PC-3 (cell line): ENCODE results near the gene LMAN2. TPM values are rescaled to one million over a fixed set of nuclear protein-coding genes. Genes with fewer than 3 reads are reported as not detected.

Experiments
- ATAC-seq: fragments of 200-7000 bp; cut with Tn5 transposase; 2 replicates; pipeline ENCODE4 v1.9.1; 2020; ENCODE audit warnings: mild to moderate bottlenecking, moderate library complexity
- Bru-seq: library from RNA; stranded (reverse); fragments of 400-500 nt; gene quantifications from one replicate; lab custom pipeline; 2021; lab: Mats Ljungman, UMichigan
- BruChase-seq, 2 experiments: library from RNA; stranded (reverse); fragments of 400-500 nt; gene quantifications; one replicate each; lab custom pipeline; 2021; lab: Mats Ljungman, UMichigan
- BruUV-seq: library from RNA; stranded (reverse); fragments of 400-500 nt; replicated peaks from 2 replicates; lab custom pipeline; 2021; lab: Mats Ljungman, UMichigan
- CTCF ChIA-PET: fragments of 300-600 bp; sonication (Branson Sonifier 250); formaldehyde crosslinking; loops from one replicate; lab custom pipeline; 2022; ENCODE audit warnings: antibody characterized with exemption; lab: Charles Lee
- POLR2A ChIA-PET: fragments of 300-600 bp; sonication (Branson Sonifier 250); formaldehyde crosslinking; loops from one replicate; lab custom pipeline; 2022; ENCODE audit warnings: antibody characterized with exemption; ENCODE audit not compliant: unreplicated experiment; lab: Charles Lee
- DNase-seq: peaks from one replicate; pipeline ENCODE4 v3.0.0-alpha.2; 2015
- H2AFZ ChIP-seq: fragments of 300-600 bp; sonication (generic); 2 replicates; pipeline ENCODE4 v1.6.0; 2016; ENCODE audit warnings: antibody characterized with exemption, low read length
- H3F3A ChIP-seq: fragments of 300-600 bp; sonication (generic); one replicate; pipeline ENCODE4 v1.6.0; 2017; ENCODE audit warnings: antibody characterized with exemption, low read length, control low read depth, mild to moderate bottlenecking; ENCODE audit not compliant: unreplicated experiment
- H3K27ac ChIP-seq: fragments of 300-600 bp; sonication (generic); 2 replicates; pipeline ENCODE4 v1.5.1; 2016; ENCODE audit warnings: mild to moderate bottlenecking, low read length
- H3K27me3 ChIP-seq: fragments of 300-600 bp; sonication (generic); 2 replicates; pipeline ENCODE4 v1.6.1; 2016; ENCODE audit warnings: low read length, mixed read lengths
- H3K36me3 ChIP-seq: fragments of 300-600 bp; sonication (generic); 2 replicates; pipeline ENCODE4 v1.6.1; 2016; ENCODE audit warnings: low read depth, mixed run types, low read length, mixed read lengths
- H3K4me1 ChIP-seq: fragments of 300-600 bp; sonication (generic); 2 replicates; pipeline ENCODE4 v1.5.1; 2016; ENCODE audit warnings: low read length; ENCODE audit not compliant: insufficient read depth
- H3K4me2 ChIP-seq: fragments of 300-600 bp; sonication (generic); 2 replicates; pipeline ENCODE4 v1.6.0; 2016; ENCODE audit warnings: low read length
- H3K4me3 ChIP-seq: fragments of 300-600 bp; sonication (generic); 2 replicates; pipeline ENCODE4 v1.5.1; 2016; ENCODE audit warnings: mild to moderate bottlenecking, low read length, mixed read lengths
- H3K79me2 ChIP-seq: fragments of 300-600 bp; sonication (generic); 2 replicates; pipeline ENCODE4 v1.6.1; 2017; ENCODE audit warnings: low read length, mixed read lengths
- H3K9ac ChIP-seq: fragments of 300-600 bp; sonication (generic); 2 replicates; pipeline ENCODE4 v1.6.0; 2016; ENCODE audit warnings: mild to moderate bottlenecking, low read length
- H3K9me2 ChIP-seq: fragments of 300-600 bp; sonication (generic); replicated peaks from 2 replicates; pipeline ENCODE4 v1.6.1; 2016; ENCODE audit warnings: mixed run types, low read length, mixed read lengths
- H3K9me3 ChIP-seq: fragments of 300-600 bp; sonication (generic); 2 replicates; pipeline ENCODE4 v1.6.1; 2016; ENCODE audit warnings: low read length, mixed read lengths
- H4K20me1 ChIP-seq: fragments of 300-600 bp; sonication (generic); 2 replicates; pipeline ENCODE4 v1.6.1; 2016; ENCODE audit warnings: low read length, mixed read lengths
- EZH2 ChIP-seq: fragments of 300-600 bp; sonication (generic); IDR thresholded peaks from one replicate; pipeline ENCODE4 v1.6.1; 2017; ENCODE audit warnings: antibody characterized with exemption, mild to moderate bottlenecking, low read length; ENCODE audit not compliant: unreplicated experiment
- EZH2phosphoT487 ChIP-seq: fragments of 300-600 bp; sonication (generic); IDR thresholded peaks from 2 replicates; pipeline ENCODE4 v1.6.1; 2018; ENCODE audit warnings: mild to moderate bottlenecking, antibody characterized with exemption, low read length, borderline replicate concordance
- intact Hi-C: fragments of 100-400 bp; cut with micrococcal nuclease; formaldehyde crosslinking; loops from 2 replicates; pipeline ENCODE4 v1.9.0; 2023
- long read RNA-seq: library from polyadenylated mRNA; unstranded; transcript quantifications from one replicate; pipeline ENCODE4 v2.0.0, GENCODE V29; 2021; ENCODE audit not compliant: unreplicated experiment
- total RNA-seq: library from RNA; depleted of rRNA; stranded (reverse); fragments of >200 nt; gene quantifications from 2 replicates; pipeline ENCODE4 v1.2.3, GENCODE V29; 2014; rRNA removed
- TF ChIP-seq, protein P1 (sequence below): fragments of 300-600 bp; sonication (generic); conservative IDR thresholded peaks from 2 replicates; pipeline ENCODE4 v1.5.1; 2017; ENCODE audit warnings: antibody characterized with exemption, low read depth, mild to moderate bottlenecking, low read length

Gene LMAN2, protein sequence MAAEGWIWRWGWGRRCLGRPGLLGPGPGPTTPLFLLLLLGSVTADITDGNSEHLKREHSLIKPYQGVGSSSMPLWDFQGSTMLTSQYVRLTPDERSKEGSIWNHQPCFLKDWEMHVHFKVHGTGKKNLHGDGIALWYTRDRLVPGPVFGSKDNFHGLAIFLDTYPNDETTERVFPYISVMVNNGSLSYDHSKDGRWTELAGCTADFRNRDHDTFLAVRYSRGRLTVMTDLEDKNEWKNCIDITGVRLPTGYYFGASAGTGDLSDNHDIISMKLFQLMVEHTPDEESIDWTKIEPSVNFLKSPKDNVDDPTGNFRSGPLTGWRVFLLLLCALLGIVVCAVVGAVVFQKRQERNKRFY
- total RNA-seq, result 310 and 369 TPM in 2 replicates
- percentile 89 among the genes with signal in this experiment for Bru-seq, nascent RNA
- percentile 89 among the genes with signal in this experiment for BruChase-seq, experiment 1, labeled RNA remaining after a 6-hour chase
- BruChase-seq, experiment 2, labeled RNA remaining after a 2-hour chase, result percentile 85 among the genes with signal in this experiment
- long read RNA-seq, transcript LMAN2-208 (8 exons, 1,149 nt), result minor isoform, 6 of 901 reads
- long read RNA-seq, transcript LMAN2-201 (8 exons, 1,800 nt), result major isoform, 803 of 901 reads
- long read RNA-seq, partial matches to known transcripts, result 37 of 901 reads
- long read RNA-seq, other reads (novel, unspliced or antisense), result 51 of 901 reads

DNA sequence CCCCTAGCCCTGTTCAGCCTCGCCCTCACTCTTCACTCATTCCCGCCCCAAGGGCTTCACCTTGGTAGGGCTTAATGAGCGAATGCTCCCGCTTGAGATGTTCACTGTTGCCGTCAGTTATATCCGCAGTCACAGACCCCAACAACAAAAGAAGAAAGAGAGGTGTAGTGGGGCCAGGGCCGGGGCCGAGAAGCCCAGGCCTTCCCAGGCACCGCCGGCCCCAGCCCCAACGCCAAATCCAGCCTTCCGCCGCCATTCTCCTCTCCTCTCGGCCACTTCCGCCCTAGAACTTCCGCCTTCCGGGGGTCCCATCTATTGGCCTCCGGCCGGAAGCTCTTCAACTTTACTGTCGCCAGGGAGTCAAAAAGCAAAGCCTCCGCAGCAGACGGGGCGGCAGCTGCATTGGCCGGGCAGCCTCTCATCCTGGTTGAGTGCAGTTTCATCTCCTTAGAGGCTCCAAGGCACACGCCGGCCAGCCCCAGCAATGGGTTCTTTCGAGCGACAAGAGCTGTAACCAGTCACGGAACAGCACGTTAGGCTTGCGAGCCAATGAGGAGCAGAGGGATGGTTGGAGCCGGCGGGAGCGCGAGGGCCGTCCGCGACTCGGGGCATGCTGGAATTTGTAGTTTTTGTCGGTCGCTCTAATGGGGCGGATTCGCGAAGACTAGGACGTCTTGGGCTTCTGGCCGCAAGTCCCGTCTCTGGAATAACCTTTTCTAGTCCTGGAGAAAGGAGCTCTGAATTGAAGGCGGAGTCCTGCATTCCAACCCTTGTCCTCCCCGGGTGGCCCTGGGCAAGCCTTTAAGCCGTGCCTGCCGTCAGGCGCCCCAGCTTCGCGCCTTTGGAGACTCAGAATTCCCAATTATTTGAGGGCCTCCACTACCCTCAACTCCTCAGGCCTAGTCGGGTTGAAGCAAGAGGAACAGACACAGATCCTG, at the start of gene LMAN2:
TSS of gene LMAN2 (minus strand) at position 277 of the 938 bp plus-strand sequence. CDS start at position 256, 21 bp downstream.
- H2AFZ ChIP-seq, result peak within 1 kb of the TSS; percentile 97
- H3K9ac ChIP-seq, result peak within 1 kb of the TSS; percentile 95
- TF ChIP-seq, protein P1, sequence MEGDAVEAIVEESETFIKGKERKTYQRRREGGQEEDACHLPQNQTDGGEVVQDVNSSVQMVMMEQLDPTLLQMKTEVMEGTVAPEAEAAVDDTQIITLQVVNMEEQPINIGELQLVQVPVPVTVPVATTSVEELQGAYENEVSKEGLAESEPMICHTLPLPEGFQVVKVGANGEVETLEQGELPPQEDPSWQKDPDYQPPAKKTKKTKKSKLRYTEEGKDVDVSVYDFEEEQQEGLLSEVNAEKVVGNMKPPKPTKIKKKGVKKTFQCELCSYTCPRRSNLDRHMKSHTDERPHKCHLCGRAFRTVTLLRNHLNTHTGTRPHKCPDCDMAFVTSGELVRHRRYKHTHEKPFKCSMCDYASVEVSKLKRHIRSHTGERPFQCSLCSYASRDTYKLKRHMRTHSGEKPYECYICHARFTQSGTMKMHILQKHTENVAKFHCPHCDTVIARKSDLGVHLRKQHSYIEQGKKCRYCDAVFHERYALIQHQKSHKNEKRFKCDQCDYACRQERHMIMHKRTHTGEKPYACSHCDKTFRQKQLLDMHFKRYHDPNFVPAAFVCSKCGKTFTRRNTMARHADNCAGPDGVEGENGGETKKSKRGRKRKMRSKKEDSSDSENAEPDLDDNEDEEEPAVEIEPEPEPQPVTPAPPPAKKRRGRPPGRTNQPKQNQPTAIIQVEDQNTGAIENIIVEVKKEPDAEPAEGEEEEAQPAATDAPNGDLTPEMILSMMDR, result no peak
- TF ChIP-seq EZH2phosphoT487, result no peak
- TF ChIP-seq EZH2, result no peak
- H3K9me2 ChIP-seq, result no peaks in the 10 kb centered on the region
- H3K27ac ChIP-seq, result peak within 1 kb of the TSS; percentile 93
- no peaks in the 10 kb centered on the region for H3K9me3 ChIP-seq
- H3K4me2 ChIP-seq, result peak within 1 kb of the TSS; percentile 96
- POLR2A ChIA-PET, result interaction anchor here (0.7 to 0.8 kb wide), 4 partner anchors 27 to 813 kb away, joined by 3 to 11 read pairs (median 4); no protein-coding TSS in a partner anchor
- peak; percentile 94 for ATAC-seq
- 0 out of 2 replicates have a peak, but pooled peaks cover 5% of the 10 kb centered on the region for H4K20me1 ChIP-seq
- no TSS peak for BruUV-seq
- H3K4me3 ChIP-seq, result peak within 1 kb of the TSS; percentile 93
- H3K36me3 ChIP-seq, result peaks cover 4% of the 10 kb centered on the region; the same call in 1 of the 2 replicates
- CTCF ChIA-PET, result interaction anchor here (1.6 kb wide), 1 partner anchor 19 kb away, joined by 7 read pairs; no protein-coding TSS in a partner anchor
- peak; percentile 94 for DNase-seq
- intact Hi-C loops, result no loop called here
- H3K79me2 ChIP-seq, result peaks cover 48% of the 10 kb centered on the region
- no peaks in the 10 kb centered on the region for H3K27me3 ChIP-seq
- peaks cover 8% of the 10 kb centered on the region for H3F3A ChIP-seq
- peaks cover 36% of the 10 kb centered on the region for H3K4me1 ChIP-seq

DNA sequence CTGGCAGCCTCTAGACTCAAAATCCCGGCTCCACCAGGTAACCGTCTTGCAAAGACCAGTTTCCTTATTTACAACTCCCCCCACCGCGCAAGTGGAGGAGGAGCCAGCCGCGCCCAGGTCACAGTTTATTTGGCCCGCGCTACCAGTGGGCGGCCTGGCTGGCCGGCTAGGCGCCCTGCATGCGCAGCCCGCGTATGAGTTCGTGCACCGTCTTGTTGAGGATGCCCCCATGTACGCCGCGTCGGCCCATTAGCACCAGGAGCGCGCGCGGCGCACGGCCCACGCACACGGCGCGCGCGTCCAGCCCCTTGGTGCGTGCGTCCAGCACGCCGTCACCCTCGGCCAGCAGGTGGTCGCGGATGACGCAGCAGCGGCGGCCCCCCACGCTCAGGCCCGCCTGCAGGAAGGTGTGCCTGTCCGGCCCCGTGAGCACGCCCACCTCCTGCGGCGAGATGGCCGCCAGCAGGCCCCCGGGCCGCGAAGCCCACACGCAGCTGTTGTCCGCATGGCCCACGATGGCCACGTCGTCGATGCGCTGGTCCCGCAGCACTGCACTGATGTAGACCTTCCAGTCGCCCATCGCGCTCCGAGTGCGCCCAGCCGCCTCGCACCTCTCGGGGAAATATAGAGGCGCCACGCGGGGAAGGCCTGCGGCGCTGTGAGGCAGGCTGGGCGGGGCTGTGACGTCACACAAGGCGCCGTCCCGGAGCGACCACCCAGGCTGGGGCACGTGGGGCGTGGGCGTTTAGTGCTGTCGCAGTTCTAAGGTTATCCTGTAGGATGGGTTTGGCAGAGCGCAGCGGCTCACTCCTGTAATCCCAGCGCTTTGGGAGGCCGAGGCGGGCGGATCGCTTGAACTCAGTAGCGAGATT, 48.8 kb upstream of the LMAN2 start, which contains the start of gene PFN3:
TSS of gene PFN3 (minus strand) at position 665 of the 872 bp plus-strand sequence. CDS start at position 580, 85 bp downstream.
- TF ChIP-seq EZH2phosphoT487, result no peak
- TF ChIP-seq, protein P1, result no peak
- TF ChIP-seq EZH2, result no peak
- H4K20me1 ChIP-seq, result no peaks in the 10 kb centered on the region
- H3K27me3 ChIP-seq, result no peaks in the 10 kb centered on the region
- CTCF ChIA-PET, result no interaction called here
- H3K9me2 ChIP-seq, result no peaks in the 10 kb centered on the region
- no peaks in the 10 kb centered on the region for H3K36me3 ChIP-seq
- intact Hi-C loops, result no loop called here
- H3K9ac ChIP-seq, result no peak within 1 kb of the TSS
- no peak within 1 kb of the TSS for H3K4me2 ChIP-seq
- no peaks in the 10 kb centered on the region for H3F3A ChIP-seq
- ATAC-seq (no peak), DNase-seq (no peak)
- peaks cover 13% of the 10 kb centered on the region for H3K4me1 ChIP-seq
- POLR2A ChIA-PET, result no interaction called here
- H3K9me3 ChIP-seq, result no peaks in the 10 kb centered on the region
- H2AFZ ChIP-seq, result no peak within 1 kb of the TSS
- no peak within 1 kb of the TSS for H3K27ac ChIP-seq
- H3K4me3 ChIP-seq, result no peak within 1 kb of the TSS
- H3K79me2 ChIP-seq, result no peaks in the 10 kb centered on the region
- no TSS peak for BruUV-seq
